Mesothelial cell of epicardium (in vitro differentiated cells): Measurements from ENCODE around the gene PXYLP1. TPM values are rescaled to one million over a fixed set of nuclear protein-coding genes. Genes with fewer than 3 reads are reported as not detected.
"Not testable (repeated sequence)": the region's sequence is repeated elsewhere in the genome, so short reads cannot be mapped to it uniquely, and the experiment has no call there.

Source experiments
- DNase-seq, 2 experiments: peaks; one replicate each; pipeline ENCODE4 v3.0.0; 2021; ENCODE audit warnings: low spot score in 2 of 2; ENCODE audit not compliant: unreplicated experiment in 2 of 2
- H3K27ac Mint-ChIP-seq: 2 replicates; pipeline ENCODE4 v1.8.0; 2021; ENCODE audit warnings: mixed read lengths
- H3K27me3 Mint-ChIP-seq: 2 replicates; pipeline ENCODE4 v1.8.0; 2021; ENCODE audit warnings: low read depth, mixed read lengths
- H3K36me3 Mint-ChIP-seq: 2 replicates; pipeline ENCODE4 v1.8.0; 2021; ENCODE audit warnings: mixed read lengths
- H3K4me1 Mint-ChIP-seq: 2 replicates; pipeline ENCODE4 v1.8.0; 2021; ENCODE audit warnings: mixed read lengths
- H3K4me3 Mint-ChIP-seq: 2 replicates; pipeline ENCODE4 v1.8.0; 2021; ENCODE audit warnings: mild to moderate bottlenecking, moderate library complexity, mixed read lengths
- H3K9me3 Mint-ChIP-seq: 2 replicates; pipeline ENCODE4 v1.8.0; 2021; ENCODE audit warnings: mixed read lengths
- total RNA-seq: library from RNA; stranded (reverse); gene quantifications from 3 replicates; pipeline ENCODE4 v1.2.1, GENCODE V29; 2021
- TF ChIP-seq, protein P1 (sequence below): fragments of 200-600 bp; sonication (generic); IDR thresholded peaks from one replicate; pipeline ENCODE4 v1.5.0; 2021; ENCODE audit warnings: antibody characterized with exemption; ENCODE audit not compliant: unreplicated experiment

The PXYLP1 gene
- total RNA-seq, 1 donor from 2014 or later, result 40.5 TPM

GRCh38 chr3:141311496-141312353 is 80.1 kb downstream of the PXYLP1 start:
- TF ChIP-seq, protein P1, sequence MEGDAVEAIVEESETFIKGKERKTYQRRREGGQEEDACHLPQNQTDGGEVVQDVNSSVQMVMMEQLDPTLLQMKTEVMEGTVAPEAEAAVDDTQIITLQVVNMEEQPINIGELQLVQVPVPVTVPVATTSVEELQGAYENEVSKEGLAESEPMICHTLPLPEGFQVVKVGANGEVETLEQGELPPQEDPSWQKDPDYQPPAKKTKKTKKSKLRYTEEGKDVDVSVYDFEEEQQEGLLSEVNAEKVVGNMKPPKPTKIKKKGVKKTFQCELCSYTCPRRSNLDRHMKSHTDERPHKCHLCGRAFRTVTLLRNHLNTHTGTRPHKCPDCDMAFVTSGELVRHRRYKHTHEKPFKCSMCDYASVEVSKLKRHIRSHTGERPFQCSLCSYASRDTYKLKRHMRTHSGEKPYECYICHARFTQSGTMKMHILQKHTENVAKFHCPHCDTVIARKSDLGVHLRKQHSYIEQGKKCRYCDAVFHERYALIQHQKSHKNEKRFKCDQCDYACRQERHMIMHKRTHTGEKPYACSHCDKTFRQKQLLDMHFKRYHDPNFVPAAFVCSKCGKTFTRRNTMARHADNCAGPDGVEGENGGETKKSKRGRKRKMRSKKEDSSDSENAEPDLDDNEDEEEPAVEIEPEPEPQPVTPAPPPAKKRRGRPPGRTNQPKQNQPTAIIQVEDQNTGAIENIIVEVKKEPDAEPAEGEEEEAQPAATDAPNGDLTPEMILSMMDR, result peak; percentile 55
- H3K36me3 Mint-ChIP-seq, result no peaks in the 10 kb centered on the region
- no peaks in the 10 kb centered on the region for H3K27me3 Mint-ChIP-seq
- peak overlapping the region; percentile 92 for H3K27ac Mint-ChIP-seq
- peak overlapping the region; percentile 97 for H3K4me3 Mint-ChIP-seq
- peaks cover 22% of the 10 kb centered on the region for H3K4me1 Mint-ChIP-seq
- no peaks in the 10 kb centered on the region for H3K9me3 Mint-ChIP-seq
- DNase-seq, result peak; percentile 95 to 97

GRCh38 chr3:141312354-141313092 is 80.9 kb downstream of the PXYLP1 start:
- Mint-ChIP-seq H3K36me3 (no peaks in the 10 kb centered on the region), H3K4me1 (peaks cover 22% of the 10 kb centered on the region), H3K27ac (peak overlapping the region; percentile 92), H3K4me3 (peak overlapping the region; percentile 97), H3K27me3 (no peaks in the 10 kb centered on the region), H3K9me3 (no peaks in the 10 kb centered on the region)
- no peak for DNase-seq
- TF ChIP-seq, protein P1, result no peak

DNA sequence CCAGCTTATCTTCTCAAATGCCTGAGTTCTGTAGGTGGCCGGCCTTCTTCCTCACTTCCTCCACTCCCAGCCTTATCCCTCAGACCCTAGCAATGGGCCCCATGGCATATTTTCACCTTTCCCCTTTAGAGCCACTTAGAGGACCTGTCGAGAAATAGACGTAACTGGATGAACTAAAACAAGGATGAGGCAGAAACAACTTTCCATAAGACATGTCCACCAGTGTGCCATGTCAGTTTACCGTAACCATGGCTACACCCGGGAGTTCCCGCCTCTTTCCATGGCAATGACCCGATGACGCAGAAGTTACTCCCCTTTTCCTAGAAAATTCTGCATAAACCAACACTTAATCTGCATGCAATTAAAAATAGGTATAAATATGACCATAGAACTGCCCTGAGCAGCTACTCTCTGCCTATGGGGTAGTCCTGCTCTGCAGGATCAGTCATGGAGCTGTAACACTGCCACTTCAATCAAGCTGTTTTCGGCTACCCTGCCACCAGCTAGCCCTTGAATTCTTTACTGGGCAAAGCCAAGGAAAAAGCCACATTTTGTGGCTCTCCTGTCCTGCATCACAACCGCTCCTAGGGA is 81.6 kb downstream of the PXYLP1 start:
- Mint-ChIP-seq H3K27ac (no peak overlapping the region), H3K9me3 (no peaks in the 10 kb centered on the region), H3K27me3 (no peaks in the 10 kb centered on the region), H3K4me1 (peaks cover 22% of the 10 kb centered on the region), H3K36me3 (no peaks in the 10 kb centered on the region), H3K4me3 (no peak overlapping the region)
- DNase-seq, result no peak
- TF ChIP-seq, protein P1, result no peak

DNA sequence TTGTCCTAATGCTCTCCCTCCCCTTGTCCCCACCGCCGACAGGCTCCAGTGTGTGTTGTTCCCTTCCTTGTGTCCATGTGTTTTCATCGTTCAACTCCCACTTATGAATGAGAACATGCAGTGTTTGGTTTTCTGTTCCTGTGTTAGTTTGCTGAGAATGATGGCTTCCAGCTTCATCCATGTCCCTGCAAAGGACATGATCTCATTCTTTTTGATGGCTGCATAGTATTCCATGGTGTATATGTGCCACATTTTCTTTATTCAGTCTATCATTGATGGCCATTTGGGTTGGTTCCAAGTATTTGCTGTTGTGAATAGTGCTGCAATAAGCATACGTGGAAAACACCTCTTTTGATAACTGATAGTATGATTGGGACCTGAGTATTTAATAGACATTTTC is 82.8 kb downstream of the PXYLP1 start:
- H3K4me1 Mint-ChIP-seq, result peaks cover 22% of the 10 kb centered on the region
- H3K27ac Mint-ChIP-seq, H3K36me3 Mint-ChIP-seq, DNase-seq, H3K9me3 Mint-ChIP-seq, H3K27me3 Mint-ChIP-seq, H3K4me3 Mint-ChIP-seq: not testable (repeated sequence)

DNA sequence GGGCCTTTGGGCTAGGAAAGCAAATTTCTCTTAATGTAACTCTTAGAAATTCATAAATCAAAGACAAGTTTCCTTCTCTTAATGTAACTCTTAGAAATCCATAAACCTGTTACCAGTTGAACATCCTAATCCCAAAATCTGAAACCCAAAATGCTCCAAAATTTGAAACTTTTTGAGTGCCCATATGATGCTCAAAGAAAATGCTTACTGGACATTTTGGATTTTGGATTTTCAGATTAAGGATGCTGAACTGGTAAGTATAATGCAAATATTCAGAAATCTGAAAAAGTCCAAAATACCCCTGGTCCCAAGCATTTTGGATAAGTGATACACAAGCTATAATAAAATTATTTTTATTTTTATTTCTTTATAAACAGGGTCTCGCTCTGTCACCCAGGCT is 85.2 kb downstream of the PXYLP1 start:
- Mint-ChIP-seq H3K4me3 (no peak overlapping the region), H3K27ac (no peak overlapping the region), H3K9me3 (peaks cover 11% of the 10 kb centered on the region), H3K27me3 (no peaks in the 10 kb centered on the region), H3K36me3 (no peaks in the 10 kb centered on the region), H3K4me1 (peaks cover 10% of the 10 kb centered on the region)
- no peak for DNase-seq
- TF ChIP-seq, protein P1, result no peak
